ENCODE data around the gene SUPT16H. TPM values are rescaled to one million over a fixed set of nuclear protein-coding genes. Genes with fewer than 3 reads are reported as not detected.

SUPT16H gene
- total RNA-seq, 4 donors from 2014 or later, result 47.5 to 69.0 (median 60.7) TPM

DNA sequence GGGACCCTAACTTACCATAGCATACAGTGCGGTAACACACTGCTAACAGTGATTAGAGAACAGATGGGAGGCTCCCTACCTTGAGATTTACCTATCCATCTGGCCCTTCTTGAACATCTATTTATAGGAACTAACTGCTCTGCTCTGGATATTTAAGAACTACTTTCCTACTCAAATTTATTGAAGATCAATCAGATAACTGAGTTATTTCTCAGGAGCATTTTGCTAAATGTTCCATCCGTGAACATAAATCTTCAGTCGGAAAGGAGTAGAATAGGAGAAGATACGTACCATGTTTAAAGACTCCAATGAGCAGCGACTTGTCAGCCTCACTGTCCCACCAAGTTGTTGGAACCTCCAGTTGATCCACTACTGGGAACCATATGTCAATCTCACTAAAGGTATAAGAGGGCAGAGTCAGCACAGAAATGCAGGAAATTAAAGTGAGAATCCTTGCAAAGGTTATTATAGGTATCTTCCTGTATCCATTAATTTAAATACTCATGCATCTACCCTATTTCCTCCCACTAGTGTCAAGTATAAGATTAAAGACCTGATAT lies 15.6 kb upstream of the SUPT16H start:
- Histone ChIP-seq H3K4me3 (no peak overlapping the region), H3K27me3 (no peaks in the 10 kb centered on the region), H3K27ac (no peak overlapping the region), H3K4me1 (no peaks in the 10 kb centered on the region), H3K9me3 (no peaks in the 10 kb centered on the region), H3K36me3 (peaks cover 0 to 100% (median 74%) of the 10 kb centered on the region in 3 donors)
- TF ChIP-seq POLR2A (IDR thresholded peaks at IDR 0.05) (no peak), EP300 (IDR thresholded peaks at IDR 0.05) (no peak)
- TF ChIP-seq, protein P1, sequence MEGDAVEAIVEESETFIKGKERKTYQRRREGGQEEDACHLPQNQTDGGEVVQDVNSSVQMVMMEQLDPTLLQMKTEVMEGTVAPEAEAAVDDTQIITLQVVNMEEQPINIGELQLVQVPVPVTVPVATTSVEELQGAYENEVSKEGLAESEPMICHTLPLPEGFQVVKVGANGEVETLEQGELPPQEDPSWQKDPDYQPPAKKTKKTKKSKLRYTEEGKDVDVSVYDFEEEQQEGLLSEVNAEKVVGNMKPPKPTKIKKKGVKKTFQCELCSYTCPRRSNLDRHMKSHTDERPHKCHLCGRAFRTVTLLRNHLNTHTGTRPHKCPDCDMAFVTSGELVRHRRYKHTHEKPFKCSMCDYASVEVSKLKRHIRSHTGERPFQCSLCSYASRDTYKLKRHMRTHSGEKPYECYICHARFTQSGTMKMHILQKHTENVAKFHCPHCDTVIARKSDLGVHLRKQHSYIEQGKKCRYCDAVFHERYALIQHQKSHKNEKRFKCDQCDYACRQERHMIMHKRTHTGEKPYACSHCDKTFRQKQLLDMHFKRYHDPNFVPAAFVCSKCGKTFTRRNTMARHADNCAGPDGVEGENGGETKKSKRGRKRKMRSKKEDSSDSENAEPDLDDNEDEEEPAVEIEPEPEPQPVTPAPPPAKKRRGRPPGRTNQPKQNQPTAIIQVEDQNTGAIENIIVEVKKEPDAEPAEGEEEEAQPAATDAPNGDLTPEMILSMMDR (IDR thresholded peaks at IDR 0.05), result no peak
- WGBS, 2 donors, result 94 to 97% methylated on average over 5 of the region's 5 CpGs
- no peak for DNase-seq (ENCODE audit: low spot score in 2 of 2)

DNA sequence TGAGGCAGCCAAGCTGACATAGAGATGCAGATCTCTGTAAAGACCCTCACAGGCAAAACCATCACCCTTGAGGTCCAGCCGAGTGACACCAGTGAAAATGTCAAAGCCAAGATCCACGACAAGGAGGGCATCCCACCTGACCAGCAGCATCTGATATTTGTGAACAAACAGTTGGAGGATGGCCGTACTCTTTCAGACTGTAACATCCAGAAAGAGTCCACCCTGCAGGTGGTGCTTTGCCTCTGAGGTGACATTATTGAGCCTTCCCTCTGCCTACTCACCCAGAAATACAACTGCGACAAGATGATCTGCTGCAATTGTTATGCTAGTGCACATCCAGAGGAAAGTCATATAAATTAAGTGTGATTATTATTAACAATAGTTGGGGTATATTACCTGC lies 15.1 kb upstream of the SUPT16H start:
- Histone ChIP-seq H3K4me1 (no peaks in the 10 kb centered on the region), H3K27me3 (no peaks in the 10 kb centered on the region), H3K27ac (no peak overlapping the region), H3K4me3 (no peak overlapping the region), H3K36me3 (peaks cover 0 to 100% (median 77%) of the 10 kb centered on the region in 3 donors), H3K9me3 (no peaks in the 10 kb centered on the region)
- TF ChIP-seq POLR2A (IDR thresholded peaks at IDR 0.05) (no peak), EP300 (IDR thresholded peaks at IDR 0.05) (no peak)
- TF ChIP-seq, protein P1 (IDR thresholded peaks at IDR 0.05), result no peak
- no peak for DNase-seq (ENCODE audit: low spot score in 2 of 2)
- 92 to 93% methylated on average over 4 of the region's 4 CpGs for WGBS, 2 donors

DNA sequence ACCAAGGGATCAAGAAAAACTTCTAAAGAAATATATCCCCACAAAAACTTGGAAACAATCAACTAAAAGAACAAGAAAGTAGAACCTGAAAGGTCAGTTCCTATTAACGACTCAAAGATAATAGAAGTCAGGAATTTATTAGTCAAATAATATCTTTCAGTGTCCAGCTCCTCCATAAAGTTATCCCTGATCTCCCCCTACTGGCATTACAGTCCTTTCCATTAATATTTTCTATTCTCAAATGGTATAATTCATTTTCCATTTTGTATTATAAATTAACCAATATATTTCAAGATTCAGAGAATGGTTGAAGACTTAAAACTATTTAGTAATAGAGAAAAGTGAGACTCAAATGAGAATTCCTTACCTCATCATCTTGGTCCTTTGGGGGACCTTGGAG lies 11.6 kb upstream of the SUPT16H start:
- WGBS, 2 donors, result 0% methylated on average over 1 of the region's 1 CpG
- Histone ChIP-seq H3K36me3 (peaks cover 0 to 100% (median 73%) of the 10 kb centered on the region in 3 donors), H3K27me3 (no peaks in the 10 kb centered on the region), H3K9me3 (no peaks in the 10 kb centered on the region), H3K4me1 (no peaks in the 10 kb centered on the region), H3K4me3 (no peak overlapping the region), H3K27ac (no peak overlapping the region)
- TF ChIP-seq POLR2A (IDR thresholded peaks at IDR 0.05), result no peak
- TF ChIP-seq EP300 (IDR thresholded peaks at IDR 0.05), result no peak
- TF ChIP-seq, protein P1 (IDR thresholded peaks at IDR 0.05), result no peak
- no peak for DNase-seq (ENCODE audit: low spot score in 2 of 2)

DNA sequence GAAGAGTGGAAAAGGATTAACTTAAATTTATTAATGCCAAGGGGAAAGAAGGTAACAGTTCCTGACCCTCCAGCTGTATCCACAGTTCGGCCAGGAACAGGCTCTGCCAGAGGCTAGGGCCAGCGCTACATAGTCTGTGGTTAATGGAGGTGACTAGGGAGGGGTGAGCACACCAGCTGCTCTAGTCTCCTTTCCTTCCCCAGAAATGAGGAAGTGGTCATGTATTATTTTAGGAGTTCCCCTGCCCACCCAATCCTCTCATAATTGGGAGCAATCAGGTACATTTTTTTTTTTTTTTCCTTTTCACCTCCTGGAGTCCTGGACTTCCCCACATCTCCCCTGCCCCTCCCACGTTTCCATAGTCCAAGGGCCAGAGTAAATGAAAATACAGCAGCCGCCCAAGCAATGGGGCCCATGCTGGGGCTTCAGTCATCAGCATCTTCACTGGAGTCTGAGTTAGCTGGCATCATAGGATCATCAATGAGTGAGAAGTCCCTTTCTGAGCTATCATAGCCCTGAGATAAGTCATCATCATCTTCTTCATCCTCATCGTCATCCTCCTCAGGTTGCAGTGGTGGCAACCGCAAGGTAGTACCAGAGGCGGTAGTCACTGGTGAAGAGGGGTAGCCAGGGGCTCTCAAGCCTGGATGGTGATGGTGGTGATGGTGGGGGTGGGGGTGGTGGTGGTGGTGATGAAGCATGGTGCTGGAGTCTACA lies 1.5 kb upstream of the SUPT16H start:
- Histone ChIP-seq H3K4me1 (peaks cover 0 to 35% (median 15%) of the 10 kb centered on the region in 4 donors), H3K4me3 (no peak overlapping the region), H3K27me3 (no peaks in the 10 kb centered on the region), H3K27ac (peak overlapping the region; percentile 86 to 93 (median 90)), H3K9me3 (no peaks in the 10 kb centered on the region), H3K36me3 (peaks cover 0 to 52% (median 0%) of the 10 kb centered on the region in 3 donors)
- DNase-seq (ENCODE audit: low spot score in 2 of 2), result no peak
- 73 to 80% methylated on average over 7 of the region's 7 CpGs for WGBS, 2 donors
- TF ChIP-seq, protein P1 (IDR thresholded peaks at IDR 0.05), result no peak
- TF ChIP-seq POLR2A (IDR thresholded peaks at IDR 0.05) (no peak), EP300 (IDR thresholded peaks at IDR 0.05) (no peak)

DNA sequence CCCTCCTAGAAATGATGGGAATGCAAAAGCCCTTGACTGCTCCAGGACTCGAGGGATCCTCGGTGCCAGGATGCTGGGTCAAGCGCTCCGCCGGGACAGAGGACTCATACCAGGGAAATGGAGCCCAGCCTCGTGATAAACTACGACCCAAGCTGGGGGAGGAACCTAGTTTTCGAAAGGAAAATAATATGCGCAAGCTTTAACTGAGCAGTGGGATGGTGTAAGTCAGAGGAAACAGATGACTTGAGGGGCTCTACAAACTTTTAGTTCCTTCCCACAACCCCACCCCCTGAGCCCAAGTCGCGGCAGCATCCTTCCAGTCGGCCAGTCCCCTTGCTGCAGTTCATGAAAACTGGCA lies 654 bp upstream of the SUPT16H start:
- Histone ChIP-seq H3K4me1 (peaks cover 0 to 42% (median 15%) of the 10 kb centered on the region in 4 donors), H3K4me3 (peak overlapping the region; percentile 62 to 79 (median 69)), H3K9me3 (no peaks in the 10 kb centered on the region), H3K27me3 (no peaks in the 10 kb centered on the region), H3K27ac (peak overlapping the region; percentile 86 to 93 (median 90)), H3K36me3 (peaks cover 0 to 43% (median 0%) of the 10 kb centered on the region in 3 donors)
- no peak for DNase-seq (ENCODE audit: low spot score in 2 of 2)
- TF ChIP-seq, protein P1 (IDR thresholded peaks at IDR 0.05), result peak in 1 of 5 experiments; percentile 6
- no peak for TF ChIP-seq POLR2A (IDR thresholded peaks at IDR 0.05)
- 1 to 4% methylated on average over 12 of the region's 12 CpGs for WGBS, 2 donors
